ENCODE results near the gene NME7.

The NME7 gene

DNA sequence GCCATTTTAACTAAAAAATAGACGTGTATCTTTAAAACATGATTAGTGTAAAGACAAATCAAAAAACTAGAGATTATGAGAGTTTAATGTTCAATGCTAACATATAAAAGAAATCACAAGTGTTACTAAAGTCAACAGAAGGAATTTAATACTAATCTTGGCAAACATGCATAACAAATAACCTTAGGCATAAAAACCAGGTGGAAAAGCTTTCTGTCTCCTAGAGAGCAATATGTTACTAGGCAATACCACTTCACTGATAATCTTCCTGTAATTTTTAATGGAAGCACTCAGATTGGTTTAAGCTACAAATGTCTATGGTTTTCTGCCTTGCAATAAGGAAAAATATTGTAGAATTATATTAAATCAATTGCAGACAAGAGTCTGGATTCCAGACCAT is 121.9 kb downstream of the NME7 start:
- H3K4me1 Mint-ChIP-seq = no peaks in the 10 kb centered on the region
- no peak for ATAC-seq
- no peaks in the 10 kb centered on the region for H3K9me3 Mint-ChIP-seq
- H3K27ac Mint-ChIP-seq = no peak overlapping the region
- no peaks in the 10 kb centered on the region for H3K27me3 Mint-ChIP-seq
- H3K36me3 Mint-ChIP-seq = no peaks in the 10 kb centered on the region
- H3K4me3 Mint-ChIP-seq = no peak overlapping the region

GRCh38 chr1:169240449-169241232 is 127.0 kb downstream of the NME7 start:
- Mint-ChIP-seq H3K4me1 (no peaks in the 10 kb centered on the region), H3K9me3 (no peaks in the 10 kb centered on the region), H3K27me3 (no peaks in the 10 kb centered on the region), H3K4me3 (no peak overlapping the region), H3K27ac (no peak overlapping the region), H3K36me3 (peaks cover 6% of the 10 kb centered on the region)
- no peak for ATAC-seq

DNA sequence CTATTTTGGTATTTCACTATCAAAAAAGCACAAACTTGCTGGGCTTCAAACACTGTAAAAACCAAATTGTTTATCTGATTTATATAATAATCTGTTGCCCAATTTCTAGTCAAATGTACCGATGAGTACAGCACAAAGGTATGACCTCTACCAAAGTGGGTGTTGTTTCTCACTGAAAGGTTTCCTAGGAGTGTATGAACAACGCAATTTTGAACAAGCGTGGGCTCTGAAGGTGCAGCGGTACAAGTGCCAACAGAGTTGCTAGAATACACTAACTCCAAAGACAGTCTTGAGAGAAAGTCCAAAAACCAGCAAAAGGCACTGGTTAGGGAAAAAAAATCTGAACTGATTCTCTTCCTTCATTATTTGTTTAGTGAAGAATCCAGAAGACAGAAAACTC is 130.7 kb downstream of the NME7 start:
- ATAC-seq = no peak
- Mint-ChIP-seq H3K27ac (no peak overlapping the region), H3K4me3 (no peak overlapping the region), H3K27me3 (no peaks in the 10 kb centered on the region), H3K9me3 (no peaks in the 10 kb centered on the region), H3K4me1 (no peaks in the 10 kb centered on the region), H3K36me3 (peaks cover 24% of the 10 kb centered on the region)

DNA sequence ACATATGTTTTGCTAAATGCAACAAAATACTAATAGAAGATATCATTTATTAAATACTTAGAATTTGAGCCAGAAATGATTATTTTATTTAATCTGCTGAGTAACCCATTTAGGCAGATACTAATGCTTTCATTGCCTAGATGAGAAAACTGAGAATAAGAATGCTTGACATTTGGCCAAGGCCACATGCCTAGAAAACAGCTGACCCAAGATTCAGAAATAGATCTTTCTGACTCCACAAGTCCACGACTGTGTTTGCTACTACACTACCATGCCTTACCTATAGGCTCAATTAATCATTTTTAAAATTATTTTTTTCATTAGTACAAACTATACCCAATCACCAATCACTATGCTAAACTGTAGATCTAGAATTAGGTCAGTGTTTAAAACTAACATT is 131.5 kb downstream of the NME7 start:
- Mint-ChIP-seq H3K9me3 (no peaks in the 10 kb centered on the region), H3K27ac (no peak overlapping the region), H3K4me3 (no peak overlapping the region), H3K36me3 (peaks cover 28% of the 10 kb centered on the region), H3K4me1 (no peaks in the 10 kb centered on the region), H3K27me3 (no peaks in the 10 kb centered on the region)
- ATAC-seq = no peak

GRCh38 chr1:169235568-169235967 is 132.0 kb downstream of the NME7 start:
- Mint-ChIP-seq H3K4me3 (no peak overlapping the region), H3K27me3 (no peaks in the 10 kb centered on the region), H3K4me1 (no peaks in the 10 kb centered on the region), H3K27ac (no peak overlapping the region), H3K36me3 (peaks cover 34% of the 10 kb centered on the region), H3K9me3 (no peaks in the 10 kb centered on the region)
- ATAC-seq = no peak

- H3K36me3 Mint-ChIP-seq = peaks cover 35% of the 10 kb centered on the region
- H3K27ac Mint-ChIP-seq = no peak overlapping the region
- H3K4me1 Mint-ChIP-seq = no peaks in the 10 kb centered on the region
- no peak for ATAC-seq
- no peaks in the 10 kb centered on the region for H3K9me3 Mint-ChIP-seq
- H3K4me3 Mint-ChIP-seq = no peak overlapping the region
- no peaks in the 10 kb centered on the region for H3K27me3 Mint-ChIP-seq
Observed at GRCh38 chr1:169234780-169235179, 132.8 kb downstream of the NME7 start.

GRCh38 chr1:169217636-169218035 is 150.0 kb downstream of the NME7 start:
- Mint-ChIP-seq H3K36me3 (peaks cover 23% of the 10 kb centered on the region), H3K4me3 (no peak overlapping the region), H3K4me1 (peaks cover 8% of the 10 kb centered on the region), H3K27ac (no peak overlapping the region), H3K27me3 (no peaks in the 10 kb centered on the region), H3K9me3 (peaks cover 3% of the 10 kb centered on the region)
- ATAC-seq = no peak

DNA sequence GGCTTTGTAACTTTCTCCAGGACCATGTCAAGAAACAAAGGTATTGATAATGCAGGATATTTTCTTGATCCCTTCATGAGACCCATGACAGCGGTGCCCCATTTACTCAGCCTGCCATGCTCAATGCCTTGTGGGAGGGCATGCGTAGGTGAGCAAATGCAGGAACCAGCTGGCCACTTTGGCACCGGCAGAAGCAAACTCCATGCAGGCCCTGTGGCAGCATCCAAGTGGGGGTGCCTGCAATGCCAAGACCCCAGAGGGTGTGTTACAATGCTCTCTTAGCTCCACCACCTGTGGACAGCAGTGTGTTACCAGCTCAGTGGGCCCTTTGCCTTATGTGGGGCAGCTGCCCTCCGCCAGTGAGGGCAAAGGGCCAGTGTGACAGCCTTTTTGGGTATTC is 153.0 kb downstream of the NME7 start:
- H3K27me3 Mint-ChIP-seq = no peaks in the 10 kb centered on the region
- peaks cover 8% of the 10 kb centered on the region for H3K4me1 Mint-ChIP-seq
- ATAC-seq = no peak
- peaks cover 3% of the 10 kb centered on the region for H3K9me3 Mint-ChIP-seq
- H3K36me3 Mint-ChIP-seq = peaks cover 23% of the 10 kb centered on the region
- no peak overlapping the region for H3K27ac Mint-ChIP-seq
- H3K4me3 Mint-ChIP-seq = no peak overlapping the region

- H3K9me3 Mint-ChIP-seq = peaks cover 3% of the 10 kb centered on the region
- H3K27me3 Mint-ChIP-seq = no peaks in the 10 kb centered on the region
- H3K27ac Mint-ChIP-seq = no peak overlapping the region
- no peak for ATAC-seq
- no peaks in the 10 kb centered on the region for H3K4me1 Mint-ChIP-seq
- no peak overlapping the region for H3K4me3 Mint-ChIP-seq
- H3K36me3 Mint-ChIP-seq = peaks cover 14% of the 10 kb centered on the region
Observed at GRCh38 chr1:169212088-169212487, 155.5 kb downstream of the NME7 start.

- H3K27me3 Mint-ChIP-seq = no peaks in the 10 kb centered on the region
- no peak overlapping the region for H3K27ac Mint-ChIP-seq
- H3K9me3 Mint-ChIP-seq = no peaks in the 10 kb centered on the region
- ATAC-seq = no peak
- H3K4me3 Mint-ChIP-seq = no peak overlapping the region
- no peaks in the 10 kb centered on the region for H3K4me1 Mint-ChIP-seq
- peaks cover 6% of the 10 kb centered on the region for H3K36me3 Mint-ChIP-seq
Observed at GRCh38 chr1:169207797-169208520, 159.6 kb downstream of the NME7 start.

DNA sequence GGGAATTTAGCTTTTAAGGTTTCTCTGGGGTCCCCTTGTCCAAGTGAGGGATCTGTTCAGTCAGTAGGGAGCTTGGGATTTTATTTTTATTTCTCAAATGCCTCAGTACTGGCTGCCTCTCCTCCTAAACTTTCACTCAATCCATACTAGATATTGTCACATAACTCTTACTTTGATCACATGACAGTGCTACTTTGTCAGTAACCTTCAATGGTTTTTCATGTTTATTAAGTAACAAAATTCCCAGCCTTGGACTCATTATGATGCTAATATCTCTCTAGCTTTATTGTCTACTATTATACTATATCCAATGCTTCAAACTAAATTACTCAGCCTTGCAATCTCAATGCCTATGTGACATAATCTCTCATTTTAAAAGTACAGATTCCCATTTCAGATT is 163.4 kb downstream of the NME7 start:
- Mint-ChIP-seq H3K4me3 (no peak overlapping the region), H3K27me3 (no peaks in the 10 kb centered on the region), H3K36me3 (peaks cover 12% of the 10 kb centered on the region), H3K9me3 (no peaks in the 10 kb centered on the region), H3K27ac (no peak overlapping the region), H3K4me1 (no peaks in the 10 kb centered on the region)
- ATAC-seq = no peak

DNA sequence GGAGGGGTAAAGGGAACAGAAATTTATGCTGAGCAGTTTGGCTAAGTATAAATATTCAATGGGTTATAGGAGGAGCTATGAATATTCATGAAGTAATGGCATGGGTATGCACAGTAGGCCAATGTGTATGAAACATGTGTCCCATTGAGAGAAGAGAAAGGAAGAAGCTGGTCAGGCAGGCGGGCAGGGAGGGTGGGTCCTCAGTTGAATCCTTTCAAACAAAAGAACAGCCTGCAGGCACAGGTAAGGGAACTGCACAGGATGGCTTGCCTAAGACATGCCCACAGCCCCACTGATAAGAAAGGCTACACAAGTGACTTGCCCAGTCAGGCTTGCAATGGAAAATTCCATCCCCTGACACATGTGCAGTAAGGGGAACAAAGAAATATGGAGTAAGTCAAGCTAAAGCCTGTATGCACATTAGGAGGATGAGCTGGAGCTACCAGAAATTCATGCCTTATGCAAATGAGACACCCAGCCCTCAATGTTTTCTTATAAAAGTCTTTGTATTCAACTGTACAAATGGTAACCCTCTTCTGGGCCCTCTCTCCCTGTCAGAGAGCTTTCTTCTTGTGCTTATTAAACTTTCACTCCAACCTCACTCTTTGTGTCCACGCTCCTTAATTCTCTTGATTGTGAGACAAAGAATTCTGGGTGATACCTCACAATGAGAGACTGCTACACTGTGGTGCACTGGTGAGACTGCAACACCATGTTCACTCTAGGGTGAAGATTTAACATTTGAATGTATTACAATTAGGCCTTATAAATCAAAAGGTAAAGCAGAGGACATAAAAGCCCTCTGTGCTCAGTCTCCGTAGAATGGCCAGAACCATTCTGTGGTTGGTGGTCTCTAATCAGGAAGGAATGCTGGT is 164.6 kb downstream of the NME7 start:
- Mint-ChIP-seq H3K36me3 (peaks cover 12% of the 10 kb centered on the region), H3K27me3 (no peaks in the 10 kb centered on the region), H3K9me3 (no peaks in the 10 kb centered on the region), H3K27ac (no peak overlapping the region), H3K4me3 (no peak overlapping the region), H3K4me1 (no peaks in the 10 kb centered on the region)
- no peak for ATAC-seq

GRCh38 chr1:169201084-169201619 is 166.4 kb downstream of the NME7 start:
- no peaks in the 10 kb centered on the region for H3K9me3 Mint-ChIP-seq
- no peak for ATAC-seq
- no peaks in the 10 kb centered on the region for H3K27me3 Mint-ChIP-seq
- no peaks in the 10 kb centered on the region for H3K4me1 Mint-ChIP-seq
- H3K27ac Mint-ChIP-seq = no peak overlapping the region
- peaks cover 12% of the 10 kb centered on the region for H3K36me3 Mint-ChIP-seq
- H3K4me3 Mint-ChIP-seq = no peak overlapping the region

GRCh38 chr1:169200319-169200718 is 167.3 kb downstream of the NME7 start:
- Mint-ChIP-seq H3K4me1 (no peaks in the 10 kb centered on the region), H3K27ac (no peak overlapping the region), H3K9me3 (no peaks in the 10 kb centered on the region), H3K36me3 (peaks cover 7% of the 10 kb centered on the region), H3K4me3 (no peak overlapping the region), H3K27me3 (no peaks in the 10 kb centered on the region)
- ATAC-seq = no peak

DNA sequence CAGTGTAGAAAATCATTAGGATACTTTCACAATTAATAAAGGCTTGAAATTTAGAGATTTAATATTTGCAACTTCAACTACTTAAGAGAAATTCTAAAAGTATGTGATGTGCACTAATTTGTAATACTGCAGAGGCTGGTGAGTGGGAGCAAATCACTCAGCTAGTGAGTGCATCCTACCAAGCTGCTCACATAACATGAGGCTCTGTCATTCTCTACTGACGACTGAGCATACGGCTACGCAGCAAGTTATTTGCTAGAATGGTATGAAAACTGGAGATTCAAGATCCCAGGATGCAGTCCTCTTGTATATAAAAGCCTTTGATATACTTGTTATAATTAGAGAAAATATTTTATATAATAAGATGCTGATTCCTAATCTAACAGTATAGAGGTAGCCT is 171.0 kb downstream of the NME7 start:
- no peak overlapping the region for H3K4me3 Mint-ChIP-seq
- ATAC-seq = no peak

More for the DNA sequence above, 171.0 kb downstream of the NME7 start:
- Mint-ChIP-seq H3K9me3 (no peaks in the 10 kb centered on the region), H3K27ac (no peak overlapping the region), H3K27me3 (no peaks in the 10 kb centered on the region), H3K4me1 (no peaks in the 10 kb centered on the region), H3K36me3 (peaks cover 12% of the 10 kb centered on the region)
